OCI-LY7 (cell line): Measurements from ENCODE around the gene ZNF566. TPM values are rescaled to one million over a fixed set of nuclear protein-coding genes. Genes with fewer than 3 reads are reported as not detected.
A peak's percentile ranks its signal among the peaks of the same experiment; 100 is the strongest.

Experiments
- BruUV-seq: library from RNA; stranded (reverse); fragments of 400-500 nt; replicated peaks from 2 replicates; lab custom pipeline; 2021; lab: Mats Ljungman, UMichigan
- CTCF ChIA-PET: fragments of 300-600 bp; sonication (Branson Sonifier 250); formaldehyde crosslinking; loops from one replicate; lab custom pipeline; 2022; ENCODE audit warnings: antibody characterized with exemption; ENCODE audit not compliant: unreplicated experiment; lab: Charles Lee
- POLR2A ChIA-PET: fragments of 300-600 bp; sonication (Branson Sonifier 250); formaldehyde crosslinking; loops from one replicate; lab custom pipeline; 2022; ENCODE audit warnings: antibody characterized with exemption; lab: Charles Lee
- DNase-seq: peaks from one replicate; pipeline ENCODE4 v3.0.0-alpha.2; 2015; ENCODE audit warnings: low spot score
- H2AFZ ChIP-seq: fragments of 200-600 bp; sonication (generic), shearing (Covaris generic); 2 replicates; pipeline ENCODE4 v1.6.1; 2014; ENCODE audit warnings: mild to moderate bottlenecking, antibody characterized with exemption, low read length, moderate library complexity
- H3K27ac ChIP-seq: fragments of 200-600 bp; sonication (generic); 2 replicates; pipeline ENCODE4 v1.5.1; 2014; ENCODE audit warnings: mixed run types, low read depth, mild to moderate bottlenecking, moderate library complexity, low read length, inconsistent platforms; ENCODE audit not compliant: poor library complexity, severe bottlenecking
- H3K36me3 ChIP-seq: fragments of 200-600 bp; sonication (generic); 2 replicates; pipeline ENCODE4 v1.6.1; 2014; ENCODE audit warnings: mild to moderate bottlenecking, antibody characterized with exemption, low read length, moderate library complexity, mixed read lengths; ENCODE audit not compliant: insufficient read depth
- H3K4me1 ChIP-seq: fragments of 200-600 bp; sonication (generic); 2 replicates; pipeline ENCODE4 v1.5.1; 2014; ENCODE audit warnings: mild to moderate bottlenecking, low read length; ENCODE audit not compliant: insufficient read depth, poor library complexity, severe bottlenecking
- H3K4me2 ChIP-seq: fragments of 200-600 bp; sonication (generic); 2 replicates; pipeline ENCODE4 v1.6.1; 2014; ENCODE audit warnings: mild to moderate bottlenecking, low read length
- H3K4me3 ChIP-seq: fragments of 200-600 bp; sonication (generic); 2 replicates; pipeline ENCODE4 v1.5.1; 2014; ENCODE audit warnings: mild to moderate bottlenecking, low read depth, low read length; ENCODE audit not compliant: poor library complexity, severe bottlenecking
- H3K79me2 ChIP-seq: fragments of 200-600 bp; sonication (generic); 2 replicates; pipeline ENCODE4 v1.6.1; 2016; ENCODE audit warnings: low read depth, mild to moderate bottlenecking, low read length, moderate library complexity, mixed read lengths; ENCODE audit not compliant: insufficient read depth
- H3K9me2 ChIP-seq: fragments of 200-600 bp; sonication (generic); 2 replicates; pipeline ENCODE4 v1.6.1; 2016; ENCODE audit warnings: mild to moderate bottlenecking, low read length, mixed read lengths; ENCODE audit not compliant: insufficient read depth
- H3K9me3 ChIP-seq: fragments of 200-600 bp; sonication (generic); 2 replicates; pipeline ENCODE4 v1.6.1; 2014; ENCODE audit warnings: mild to moderate bottlenecking, mixed run types, low read length, mixed read lengths
- H4K20me1 ChIP-seq: fragments of 200-600 bp; sonication (generic); 2 replicates; pipeline ENCODE4 v1.6.1; 2014; ENCODE audit warnings: mild to moderate bottlenecking, antibody characterized with exemption, low read length, moderate library complexity, mixed read lengths; ENCODE audit not compliant: insufficient read depth
- CTCF ChIP-seq: fragments of 200-600 bp; sonication (generic); conservative IDR thresholded peaks from 2 replicates; pipeline ENCODE4 v1.5.1; 2014; ENCODE audit warnings: mild to moderate bottlenecking, antibody characterized with exemption, low read length, moderate library complexity, mixed read lengths
- EZH2phosphoT487 ChIP-seq: fragments of 200-600 bp; sonication (generic); IDR thresholded peaks from 2 replicates; pipeline ENCODE4 v1.6.1; 2018; ENCODE audit warnings: low read depth, borderline replicate concordance, mild to moderate bottlenecking, mixed run types, antibody characterized with exemption, low read length, moderate library complexity, mixed read lengths
- intact Hi-C: fragments of 100-400 bp; cut with micrococcal nuclease; formaldehyde crosslinking; loops from one replicate; pipeline ENCODE4 v1.10.0; 2022; ENCODE audit not compliant: unreplicated experiment
- total RNA-seq, 2 experiments: library from RNA; depleted of rRNA in 1 of 2; stranded (reverse); fragments of >200 nt in 1 of 2; shearing (Covaris generic) in 1 of 2; gene quantifications; 2 replicates each; pipeline ENCODE4 v1.2.3, GENCODE V29; 2014 to 2022

Gene ZNF566
- total RNA-seq, 2 experiments from 2014 or later, result 16.1 to 17.3 TPM

GRCh38 chr19:36489920-36490415 is 607 bp upstream of the ZNF566 start:
- intact Hi-C loops, result loop anchor here (2.0 to 10.0 kb wide), 3 partner anchors 39 to 365 kb away; partner anchors contain the start of genes ZNF260 and ZNF529
- Histone ChIP-seq H3K4me1 (peaks cover 52% of the 10 kb centered on the region), H3K27ac (peak overlapping the region; percentile 90), H3K79me2 (peaks cover 31% of the 10 kb centered on the region), H3K36me3 (peaks cover 32% of the 10 kb centered on the region), H4K20me1 (no peaks in the 10 kb centered on the region), H2AFZ (peak overlapping the region; percentile 86), H3K4me3 (peak overlapping the region; percentile 77), H3K9me2 (no peaks in the 10 kb centered on the region), H3K9me3 (peaks cover 15% of the 10 kb centered on the region; the same call in 1 of the 2 replicates), H3K4me2 (peak overlapping the region; percentile 84)
- TSS peak; percentile 91 for BruUV-seq
- TF ChIP-seq EZH2phosphoT487 (no peak), CTCF (no peak)
- ChIA-PET CTCF (no interaction called here), POLR2A (interaction anchor here (0.8 kb wide), 1 partner anchor 93 kb away, joined by 3 read pairs; no protein-coding TSS in a partner anchor)
- peak; percentile 93 for DNase-seq

- BruUV-seq, result TSS peak; percentile 68
- H3K4me3 ChIP-seq, result peak overlapping the region; percentile 77
- peaks cover 36% of the 10 kb centered on the region for H3K36me3 ChIP-seq
- H2AFZ ChIP-seq, result peak overlapping the region; percentile 86
- ChIA-PET CTCF (no interaction called here), POLR2A (no interaction called here)
- intact Hi-C loops, result loop anchor here (2.0 kb wide), 1 partner anchor 40 kb away; the partner anchor contains the start of gene ZNF260
- no peaks in the 10 kb centered on the region for H3K9me2 ChIP-seq
- peak; percentile 63 for DNase-seq
- peaks cover 45% of the 10 kb centered on the region for H3K4me1 ChIP-seq
- H3K79me2 ChIP-seq, result peaks cover 31% of the 10 kb centered on the region
- H3K9me3 ChIP-seq, result peaks cover 4% of the 10 kb centered on the region
- peak overlapping the region; percentile 90 for H3K27ac ChIP-seq
- TF ChIP-seq CTCF (peak; percentile 53), EZH2phosphoT487 (no peak)
- H3K4me2 ChIP-seq, result peak overlapping the region; percentile 84
- no peaks in the 10 kb centered on the region for H4K20me1 ChIP-seq
Measured at GRCh38 chr19:36488846-36489117, 579 bp downstream of the ZNF566 start.

- H3K4me1 ChIP-seq, result peaks cover 40% of the 10 kb centered on the region
- H2AFZ ChIP-seq, result peak overlapping the region; percentile 86
- peak overlapping the region; percentile 90 for H3K27ac ChIP-seq
- H3K9me3 ChIP-seq, result no peaks in the 10 kb centered on the region; the same call in 1 of the 2 replicates
- peaks cover 31% of the 10 kb centered on the region for H3K79me2 ChIP-seq
- ChIA-PET POLR2A (no interaction called here), CTCF (no interaction called here)
- peak; percentile 26 for DNase-seq
- H4K20me1 ChIP-seq, result no peaks in the 10 kb centered on the region
- no peak for TF ChIP-seq EZH2phosphoT487
- TF ChIP-seq CTCF, result no peak
- H3K9me2 ChIP-seq, result no peaks in the 10 kb centered on the region
- peaks cover 36% of the 10 kb centered on the region for H3K36me3 ChIP-seq
- intact Hi-C loops, result loop anchor here (2.0 kb wide), 1 partner anchor 41 kb away; the partner anchor contains the start of gene ZNF260
- H3K4me2 ChIP-seq, result peak overlapping the region; percentile 84
- BruUV-seq, result no TSS peak
- H3K4me3 ChIP-seq, result peak overlapping the region; percentile 77
Measured at GRCh38 chr19:36488118-36488845, 1.1 kb downstream of the ZNF566 start.
